Smooth muscle cell (in vitro differentiated cells): ENCODE data around the gene CCDC39. TPM values are rescaled to one million over a fixed set of nuclear protein-coding genes. Genes with fewer than 3 reads are reported as not detected.

ENCODE experiments used
- DNase-seq: peaks from one replicate; lab custom pipeline; 2025; ENCODE audit not compliant: unreplicated experiment; lab: John Stamatoyannopoulos, UW
- H2AFZ ChIP-seq: fragments of 200-600 bp; sonication (generic); 2 replicates; pipeline ENCODE4 v1.6.0; 2016; ENCODE audit warnings: antibody characterized with exemption, low read depth, mild to moderate bottlenecking
- H3F3A ChIP-seq: fragments of 200-600 bp; sonication (generic); 2 replicates; pipeline ENCODE4 v1.6.0; 2017; ENCODE audit warnings: antibody characterized with exemption, low read depth
- H3K27ac ChIP-seq: fragments of 200-600 bp; sonication (generic); 2 replicates; pipeline ENCODE4 v1.5.1; 2016; ENCODE audit warnings: low read depth, mild to moderate bottlenecking
- H3K27me3 ChIP-seq: fragments of 200-600 bp; sonication (generic); 2 replicates; pipeline ENCODE4 v1.6.1; 2016; ENCODE audit warnings: low read depth, mild to moderate bottlenecking
- H3K36me3 ChIP-seq: fragments of 200-600 bp; sonication (generic); 2 replicates; pipeline ENCODE4 v1.5.1; 2016; ENCODE audit warnings: low read depth
- H3K4me1 ChIP-seq: fragments of 200-600 bp; sonication (generic); 2 replicates; pipeline ENCODE4 v1.5.1; 2016; ENCODE audit warnings: low read depth
- H3K4me2 ChIP-seq: fragments of 200-600 bp; sonication (generic); 2 replicates; pipeline ENCODE4 v1.6.0; 2016; ENCODE audit warnings: mild to moderate bottlenecking
- H3K4me3 ChIP-seq: fragments of 200-600 bp; sonication (generic); 2 replicates; pipeline ENCODE4 v1.5.1; 2016; ENCODE audit warnings: mild to moderate bottlenecking
- H3K79me2 ChIP-seq: fragments of 200-600 bp; sonication (generic); 2 replicates; pipeline ENCODE4 v1.6.0; 2016; ENCODE audit warnings: low read depth, mild to moderate bottlenecking
- H3K9ac ChIP-seq: fragments of 200-600 bp; sonication (generic); 2 replicates; pipeline ENCODE4 v1.6.0; 2016; ENCODE audit warnings: low read depth
- H3K9me3 ChIP-seq: fragments of 200-600 bp; sonication (generic); replicated peaks from 2 replicates; pipeline ENCODE4 v1.5.1; 2016; ENCODE audit warnings: low read depth
- H4K20me1 ChIP-seq: fragments of 200-600 bp; sonication (generic); 2 replicates; pipeline ENCODE4 v1.6.0; 2016; ENCODE audit warnings: low read depth
- WGBS: methylation state at CpG from one replicate; pipeline ENCODE4 v1.1.7; 2016; ENCODE audit warnings: low lambda C conversion rate; 5-methylcytosine and 5-hydroxymethylcytosine counted together
- polyA plus RNA-seq: library from polyadenylated mRNA; unstranded; fragments of >200 nt; fragmentation: Nextera tagmentation; extraction: Ambion mirVana; gene quantifications from 2 replicates; pipeline ENCODE4 v1.2.1, GENCODE V29; 2016
- total RNA-seq: library from RNA; depleted of rRNA; stranded (reverse); fragments of >200 nt; gene quantifications from 2 replicates; pipeline ENCODE4 v1.2.3, GENCODE V29; 2014
- TF ChIP-seq, protein P1 (sequence below): fragments of 200-600 bp; sonication (generic); IDR thresholded peaks from 2 replicates; pipeline ENCODE4 v1.5.1; 2017; ENCODE audit warnings: borderline replicate concordance, mild to moderate bottlenecking, antibody characterized with exemption; ENCODE audit not compliant: insufficient read depth, poor library complexity, severe bottlenecking

The CCDC39 gene
- total and polyA plus RNA-seq, 2 experiments from 2014 or later = not detected

DNA sequence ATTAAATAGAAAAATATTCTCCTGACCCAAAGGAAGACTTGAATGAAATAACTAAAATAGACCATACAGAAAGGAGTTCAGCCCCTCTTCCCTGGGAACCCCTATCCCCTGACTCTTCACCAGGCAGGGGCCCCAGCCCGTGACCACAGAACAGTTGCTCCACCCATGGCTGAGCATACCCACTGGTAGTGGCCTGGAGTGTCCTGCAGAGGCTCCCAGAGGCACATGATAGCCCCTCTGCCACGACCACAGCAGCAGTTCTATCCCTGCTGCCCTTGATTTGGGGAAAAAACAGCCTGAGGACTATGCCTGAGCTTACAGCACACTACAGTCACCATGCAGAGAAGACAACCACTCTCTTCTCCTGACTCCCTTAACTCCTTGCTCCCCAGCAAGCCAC lies 45.6 kb downstream of the CCDC39 start:
- Histone ChIP-seq H3K36me3 (no peaks in the 10 kb centered on the region), H3K9ac (no peak overlapping the region), H3K4me1 (no peaks in the 10 kb centered on the region), H3K79me2 (no peaks in the 10 kb centered on the region), H4K20me1 (no peaks in the 10 kb centered on the region), H2AFZ (no peak overlapping the region), H3K4me3 (no peak overlapping the region), H3K27me3 (no peaks in the 10 kb centered on the region), H3K9me3 (no peaks in the 10 kb centered on the region), H3K4me2 (no peak overlapping the region), H3K27ac (no peak overlapping the region), H3F3A (no peaks in the 10 kb centered on the region)
- TF ChIP-seq, protein P1, sequence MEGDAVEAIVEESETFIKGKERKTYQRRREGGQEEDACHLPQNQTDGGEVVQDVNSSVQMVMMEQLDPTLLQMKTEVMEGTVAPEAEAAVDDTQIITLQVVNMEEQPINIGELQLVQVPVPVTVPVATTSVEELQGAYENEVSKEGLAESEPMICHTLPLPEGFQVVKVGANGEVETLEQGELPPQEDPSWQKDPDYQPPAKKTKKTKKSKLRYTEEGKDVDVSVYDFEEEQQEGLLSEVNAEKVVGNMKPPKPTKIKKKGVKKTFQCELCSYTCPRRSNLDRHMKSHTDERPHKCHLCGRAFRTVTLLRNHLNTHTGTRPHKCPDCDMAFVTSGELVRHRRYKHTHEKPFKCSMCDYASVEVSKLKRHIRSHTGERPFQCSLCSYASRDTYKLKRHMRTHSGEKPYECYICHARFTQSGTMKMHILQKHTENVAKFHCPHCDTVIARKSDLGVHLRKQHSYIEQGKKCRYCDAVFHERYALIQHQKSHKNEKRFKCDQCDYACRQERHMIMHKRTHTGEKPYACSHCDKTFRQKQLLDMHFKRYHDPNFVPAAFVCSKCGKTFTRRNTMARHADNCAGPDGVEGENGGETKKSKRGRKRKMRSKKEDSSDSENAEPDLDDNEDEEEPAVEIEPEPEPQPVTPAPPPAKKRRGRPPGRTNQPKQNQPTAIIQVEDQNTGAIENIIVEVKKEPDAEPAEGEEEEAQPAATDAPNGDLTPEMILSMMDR = no peak
- DNase-seq = no peak
- 38% methylated on average over 2 of the region's 2 CpGs for WGBS

DNA sequence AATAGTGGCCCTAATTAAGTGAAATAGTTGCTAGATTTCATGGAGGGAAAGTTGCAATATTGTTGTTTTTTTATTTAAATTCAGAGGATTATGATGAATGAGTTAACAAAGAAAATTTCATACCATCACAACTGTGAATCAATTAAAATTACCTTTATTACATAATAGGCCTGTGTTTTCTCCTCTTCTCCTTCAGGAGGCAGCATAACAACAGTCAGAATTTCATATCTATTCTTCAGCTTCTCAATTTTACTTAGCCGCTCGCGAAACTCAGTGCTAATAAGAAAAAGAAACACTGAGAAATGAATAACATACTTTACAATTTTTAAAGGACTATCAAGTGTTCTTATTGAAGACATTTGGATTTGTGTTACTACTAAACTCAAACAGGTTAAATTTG lies 48.0 kb downstream of the CCDC39 start:
- Histone ChIP-seq H3K4me2 (no peak overlapping the region), H3K4me3 (no peak overlapping the region), H3K4me1 (no peaks in the 10 kb centered on the region), H3F3A (no peaks in the 10 kb centered on the region), H2AFZ (no peak overlapping the region), H3K9ac (no peak overlapping the region), H3K27ac (no peak overlapping the region), H3K79me2 (no peaks in the 10 kb centered on the region), H3K36me3 (no peaks in the 10 kb centered on the region), H3K27me3 (no peaks in the 10 kb centered on the region), H4K20me1 (no peaks in the 10 kb centered on the region), H3K9me3 (no peaks in the 10 kb centered on the region)
- WGBS = 93% methylated on average over 3 of the region's 3 CpGs
- DNase-seq = no peak
- TF ChIP-seq, protein P1 = no peak

DNA sequence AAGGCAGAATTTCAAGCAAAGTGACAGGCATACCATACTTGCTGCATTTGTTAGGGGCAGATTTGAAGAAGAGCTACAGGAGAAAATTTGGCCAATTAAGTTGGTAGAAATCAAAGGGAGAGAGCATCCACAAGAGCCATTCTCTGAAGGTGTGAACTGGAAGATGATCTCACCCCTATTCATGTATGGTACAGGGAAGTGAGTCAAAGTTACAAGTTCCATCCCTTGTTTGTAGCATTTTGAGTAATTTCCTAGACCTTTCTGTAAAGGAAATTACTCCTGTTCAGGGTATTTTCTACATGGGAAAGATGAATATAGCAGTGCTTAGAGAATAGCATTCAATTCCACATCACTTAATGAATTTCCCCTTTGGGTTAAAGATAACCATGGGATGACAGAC lies 48.9 kb downstream of the CCDC39 start:
- H3F3A ChIP-seq = no peaks in the 10 kb centered on the region
- H3K79me2 ChIP-seq = no peaks in the 10 kb centered on the region
- no peaks in the 10 kb centered on the region for H3K36me3 ChIP-seq
- no peaks in the 10 kb centered on the region for H3K4me1 ChIP-seq
- H3K9ac ChIP-seq = no peak overlapping the region
- H2AFZ ChIP-seq = no peak overlapping the region
- no peak overlapping the region for H3K27ac ChIP-seq
- H3K4me3 ChIP-seq = no peak overlapping the region
- no peak for DNase-seq
- H4K20me1 ChIP-seq = no peaks in the 10 kb centered on the region
- no peaks in the 10 kb centered on the region for H3K27me3 ChIP-seq
- H3K4me2 ChIP-seq = no peak overlapping the region
- TF ChIP-seq, protein P1 = no peak
- no peaks in the 10 kb centered on the region for H3K9me3 ChIP-seq

DNA sequence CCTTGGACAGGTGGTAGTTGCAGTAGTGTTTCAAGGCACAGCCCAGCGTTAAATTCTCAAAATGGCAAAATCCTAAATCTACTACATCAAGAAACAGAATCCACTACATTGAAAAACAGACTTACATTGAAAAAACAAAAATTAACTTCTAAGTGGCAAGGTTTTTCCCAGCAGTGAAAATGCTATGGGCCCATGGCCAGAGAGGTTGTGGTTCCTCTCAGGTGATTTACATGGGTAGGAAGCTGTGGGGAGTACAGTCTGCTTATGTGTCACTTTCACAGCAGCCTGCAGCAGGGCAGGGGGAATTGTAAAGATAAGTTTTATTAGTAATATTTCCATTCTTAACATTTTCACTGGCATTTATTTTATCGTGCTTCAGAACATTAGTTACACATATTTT lies 52.4 kb downstream of the CCDC39 start:
- Histone ChIP-seq H3K9ac (no peak overlapping the region), H3K9me3 (no peaks in the 10 kb centered on the region), H3K4me3 (no peak overlapping the region), H3K4me2 (no peak overlapping the region), H3K79me2 (no peaks in the 10 kb centered on the region), H3K36me3 (no peaks in the 10 kb centered on the region), H3K27ac (no peak overlapping the region), H3F3A (no peaks in the 10 kb centered on the region), H3K4me1 (no peaks in the 10 kb centered on the region), H3K27me3 (no peaks in the 10 kb centered on the region), H4K20me1 (no peaks in the 10 kb centered on the region), H2AFZ (no peak overlapping the region)
- WGBS = 64% methylated on average over 2 of the region's 2 CpGs
- TF ChIP-seq, protein P1 = no peak
- DNase-seq = no peak
